H1 (cell line): ENCODE measurements around the gene SVEP1. TPM values are rescaled to one million over a fixed set of nuclear protein-coding genes. Genes with fewer than 3 reads are reported as not detected.

Experiments used
- PHF8 ChIP-seq: fragments of 200-600 bp; sonication (generic); conservative IDR thresholded peaks from 2 replicates; pipeline ENCODE4 v1.7.1; 2012; ENCODE audit warnings: low read depth, mild to moderate bottlenecking, inconsistent platforms, low read length, moderate library complexity
- RAD21 ChIP-seq, 2 experiments: IDR thresholded peaks in 1 of 2; conservative IDR thresholded peaks in 1 of 2; 2 replicates each; pipeline ENCODE4 v1.6.1; 2011; ENCODE audit warnings: low read depth in 2 of 2, low read length in 2 of 2, improper control_type of control experiment in 1 of 2, inconsistent platforms in 1 of 2, mild to moderate bottlenecking in 1 of 2, moderate library complexity in 1 of 2
- polyA plus RNA-seq, 7 experiments: library from polyadenylated mRNA; depleted of rRNA in 3 of 7; stranded (reverse) in 5 of 7; unstranded in 2 of 7; fragments of >200 nt in 5 of 7; fragments of 200-250 nt in 2 of 7; gene quantifications; 1 replicate in 5 of 7; 2 replicates in 1 of 7; 4 replicates in 1 of 7; pipeline versions ENCODE4 v1.2.1 to v1.2.3, GENCODE V29; 2011 to 2013; ENCODE audit warnings: missing spikeins in 2 of 7, mixed read lengths in 2 of 7
- total RNA-seq: library from RNA; stranded (reverse); fragmentation: NEBNext Ultra II Directional; extraction: Animal tissue kit (Norgen Biotek cat#: 25700); gene quantifications from 2 replicates; pipeline ENCODE4 v1.2.1, GENCODE V29; 2021
- TF ChIP-seq, protein P1 (sequence below): fragments of 300-600 bp; sonication (generic); IDR thresholded peaks from 2 replicates; pipeline ENCODE4 v1.7.1; 2012; ENCODE audit warnings: low read length, moderate library complexity, mild to moderate bottlenecking, inconsistent platforms; ENCODE audit not compliant: insufficient replicate concordance

The SVEP1 gene
- total and polyA plus RNA-seq, 2 of the 8 experiments (the other 6 are each of a cell fraction or from before 2014, with no cell fraction given): 0.11 to 0.37 TPM

GRCh38 chr9:110561826-110562225, 17.7 kb downstream of the SVEP1 start (continued):
- TF ChIP-seq, protein P1, sequence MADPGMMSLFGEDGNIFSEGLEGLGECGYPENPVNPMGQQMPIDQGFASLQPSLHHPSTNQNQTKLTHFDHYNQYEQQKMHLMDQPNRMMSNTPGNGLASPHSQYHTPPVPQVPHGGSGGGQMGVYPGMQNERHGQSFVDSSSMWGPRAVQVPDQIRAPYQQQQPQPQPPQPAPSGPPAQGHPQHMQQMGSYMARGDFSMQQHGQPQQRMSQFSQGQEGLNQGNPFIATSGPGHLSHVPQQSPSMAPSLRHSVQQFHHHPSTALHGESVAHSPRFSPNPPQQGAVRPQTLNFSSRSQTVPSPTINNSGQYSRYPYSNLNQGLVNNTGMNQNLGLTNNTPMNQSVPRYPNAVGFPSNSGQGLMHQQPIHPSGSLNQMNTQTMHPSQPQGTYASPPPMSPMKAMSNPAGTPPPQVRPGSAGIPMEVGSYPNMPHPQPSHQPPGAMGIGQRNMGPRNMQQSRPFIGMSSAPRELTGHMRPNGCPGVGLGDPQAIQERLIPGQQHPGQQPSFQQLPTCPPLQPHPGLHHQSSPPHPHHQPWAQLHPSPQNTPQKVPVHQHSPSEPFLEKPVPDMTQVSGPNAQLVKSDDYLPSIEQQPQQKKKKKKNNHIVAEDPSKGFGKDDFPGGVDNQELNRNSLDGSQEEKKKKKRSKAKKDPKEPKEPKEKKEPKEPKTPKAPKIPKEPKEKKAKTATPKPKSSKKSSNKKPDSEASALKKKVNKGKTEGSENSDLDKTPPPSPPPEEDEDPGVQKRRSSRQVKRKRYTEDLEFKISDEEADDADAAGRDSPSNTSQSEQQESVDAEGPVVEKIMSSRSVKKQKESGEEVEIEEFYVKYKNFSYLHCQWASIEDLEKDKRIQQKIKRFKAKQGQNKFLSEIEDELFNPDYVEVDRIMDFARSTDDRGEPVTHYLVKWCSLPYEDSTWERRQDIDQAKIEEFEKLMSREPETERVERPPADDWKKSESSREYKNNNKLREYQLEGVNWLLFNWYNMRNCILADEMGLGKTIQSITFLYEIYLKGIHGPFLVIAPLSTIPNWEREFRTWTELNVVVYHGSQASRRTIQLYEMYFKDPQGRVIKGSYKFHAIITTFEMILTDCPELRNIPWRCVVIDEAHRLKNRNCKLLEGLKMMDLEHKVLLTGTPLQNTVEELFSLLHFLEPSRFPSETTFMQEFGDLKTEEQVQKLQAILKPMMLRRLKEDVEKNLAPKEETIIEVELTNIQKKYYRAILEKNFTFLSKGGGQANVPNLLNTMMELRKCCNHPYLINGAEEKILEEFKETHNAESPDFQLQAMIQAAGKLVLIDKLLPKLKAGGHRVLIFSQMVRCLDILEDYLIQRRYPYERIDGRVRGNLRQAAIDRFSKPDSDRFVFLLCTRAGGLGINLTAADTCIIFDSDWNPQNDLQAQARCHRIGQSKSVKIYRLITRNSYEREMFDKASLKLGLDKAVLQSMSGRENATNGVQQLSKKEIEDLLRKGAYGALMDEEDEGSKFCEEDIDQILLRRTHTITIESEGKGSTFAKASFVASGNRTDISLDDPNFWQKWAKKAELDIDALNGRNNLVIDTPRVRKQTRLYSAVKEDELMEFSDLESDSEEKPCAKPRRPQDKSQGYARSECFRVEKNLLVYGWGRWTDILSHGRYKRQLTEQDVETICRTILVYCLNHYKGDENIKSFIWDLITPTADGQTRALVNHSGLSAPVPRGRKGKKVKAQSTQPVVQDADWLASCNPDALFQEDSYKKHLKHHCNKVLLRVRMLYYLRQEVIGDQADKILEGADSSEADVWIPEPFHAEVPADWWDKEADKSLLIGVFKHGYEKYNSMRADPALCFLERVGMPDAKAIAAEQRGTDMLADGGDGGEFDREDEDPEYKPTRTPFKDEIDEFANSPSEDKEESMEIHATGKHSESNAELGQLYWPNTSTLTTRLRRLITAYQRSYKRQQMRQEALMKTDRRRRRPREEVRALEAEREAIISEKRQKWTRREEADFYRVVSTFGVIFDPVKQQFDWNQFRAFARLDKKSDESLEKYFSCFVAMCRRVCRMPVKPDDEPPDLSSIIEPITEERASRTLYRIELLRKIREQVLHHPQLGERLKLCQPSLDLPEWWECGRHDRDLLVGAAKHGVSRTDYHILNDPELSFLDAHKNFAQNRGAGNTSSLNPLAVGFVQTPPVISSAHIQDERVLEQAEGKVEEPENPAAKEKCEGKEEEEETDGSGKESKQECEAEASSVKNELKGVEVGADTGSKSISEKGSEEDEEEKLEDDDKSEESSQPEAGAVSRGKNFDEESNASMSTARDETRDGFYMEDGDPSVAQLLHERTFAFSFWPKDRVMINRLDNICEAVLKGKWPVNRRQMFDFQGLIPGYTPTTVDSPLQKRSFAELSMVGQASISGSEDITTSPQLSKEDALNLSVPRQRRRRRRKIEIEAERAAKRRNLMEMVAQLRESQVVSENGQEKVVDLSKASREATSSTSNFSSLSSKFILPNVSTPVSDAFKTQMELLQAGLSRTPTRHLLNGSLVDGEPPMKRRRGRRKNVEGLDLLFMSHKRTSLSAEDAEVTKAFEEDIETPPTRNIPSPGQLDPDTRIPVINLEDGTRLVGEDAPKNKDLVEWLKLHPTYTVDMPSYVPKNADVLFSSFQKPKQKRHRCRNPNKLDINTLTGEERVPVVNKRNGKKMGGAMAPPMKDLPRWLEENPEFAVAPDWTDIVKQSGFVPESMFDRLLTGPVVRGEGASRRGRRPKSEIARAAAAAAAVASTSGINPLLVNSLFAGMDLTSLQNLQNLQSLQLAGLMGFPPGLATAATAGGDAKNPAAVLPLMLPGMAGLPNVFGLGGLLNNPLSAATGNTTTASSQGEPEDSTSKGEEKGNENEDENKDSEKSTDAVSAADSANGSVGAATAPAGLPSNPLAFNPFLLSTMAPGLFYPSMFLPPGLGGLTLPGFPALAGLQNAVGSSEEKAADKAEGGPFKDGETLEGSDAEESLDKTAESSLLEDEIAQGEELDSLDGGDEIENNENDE: no peak
- TF ChIP-seq RAD21 (IDR thresholded peaks at IDR 0.05 in 1 of 2, conservative IDR thresholded peaks at IDR 0.05 in 1 of 2; ENCODE audit: low read depth in 2 of 2, low read length in 2 of 2): no peak
- TF ChIP-seq PHF8: no peak
- TF ChIP-seq, all 59 proteins: peak for 0
